ENCODE results near the gene TBC1D22B. TPM values are rescaled to one million over a fixed set of nuclear protein-coding genes. Genes with fewer than 3 reads are reported as not detected.
"Not testable (repeated sequence)": the region's sequence is repeated elsewhere in the genome, so short reads cannot be mapped to it uniquely, and the experiment has no call there.

Gene TBC1D22B
- polyA plus RNA-seq, 1 donor = 15.2 TPM

DNA sequence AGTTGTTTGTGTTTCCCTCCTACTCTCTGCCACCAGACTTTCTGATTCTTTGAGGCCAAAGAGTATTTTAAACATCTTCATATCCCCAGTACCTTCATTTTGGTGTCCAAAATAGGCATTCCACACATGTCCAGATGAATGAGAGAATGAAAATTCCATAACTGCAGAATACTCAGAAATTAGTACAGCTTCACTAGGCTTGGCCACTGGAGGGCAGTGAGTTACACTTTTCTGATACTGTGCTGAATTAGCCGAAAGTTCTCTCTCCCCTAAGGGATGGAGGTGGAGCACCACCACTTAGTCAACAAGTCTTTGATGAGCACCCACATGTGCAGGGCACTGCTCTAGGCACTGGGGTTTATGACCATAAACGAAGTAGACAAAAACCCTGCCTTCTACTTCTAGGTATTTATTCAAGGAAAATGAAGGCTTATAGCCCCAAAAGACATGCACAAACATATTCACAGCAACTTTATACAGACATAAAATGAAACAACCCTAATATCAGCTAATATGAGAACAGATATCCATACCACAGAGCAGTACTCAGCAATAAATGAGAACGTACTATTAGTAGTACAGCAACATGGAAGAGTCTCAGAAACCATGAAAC lies 46.4 kb downstream of the TBC1D22B start:
- no peak for DNase-seq

DNA sequence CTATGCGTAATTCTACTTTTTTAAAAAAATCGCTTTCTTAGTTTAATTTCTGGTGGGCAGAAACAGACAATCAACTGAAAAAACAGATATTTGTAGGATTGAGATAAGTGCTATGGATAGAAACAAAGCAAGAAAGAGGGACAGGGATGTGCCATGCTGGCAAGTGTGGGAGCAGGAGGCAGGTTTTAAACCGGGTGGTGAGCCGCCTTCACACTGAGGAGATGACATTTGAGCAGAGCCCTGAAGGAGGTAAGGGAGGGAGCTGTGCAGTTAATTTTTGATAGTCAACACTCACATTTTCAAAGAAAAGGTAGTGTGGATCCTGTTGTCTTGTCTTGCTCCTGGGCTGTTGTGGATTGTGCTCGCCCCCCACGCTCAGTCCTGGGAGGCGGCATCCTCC lies 47.2 kb downstream of the TBC1D22B start:
- no peak for DNase-seq

DNA sequence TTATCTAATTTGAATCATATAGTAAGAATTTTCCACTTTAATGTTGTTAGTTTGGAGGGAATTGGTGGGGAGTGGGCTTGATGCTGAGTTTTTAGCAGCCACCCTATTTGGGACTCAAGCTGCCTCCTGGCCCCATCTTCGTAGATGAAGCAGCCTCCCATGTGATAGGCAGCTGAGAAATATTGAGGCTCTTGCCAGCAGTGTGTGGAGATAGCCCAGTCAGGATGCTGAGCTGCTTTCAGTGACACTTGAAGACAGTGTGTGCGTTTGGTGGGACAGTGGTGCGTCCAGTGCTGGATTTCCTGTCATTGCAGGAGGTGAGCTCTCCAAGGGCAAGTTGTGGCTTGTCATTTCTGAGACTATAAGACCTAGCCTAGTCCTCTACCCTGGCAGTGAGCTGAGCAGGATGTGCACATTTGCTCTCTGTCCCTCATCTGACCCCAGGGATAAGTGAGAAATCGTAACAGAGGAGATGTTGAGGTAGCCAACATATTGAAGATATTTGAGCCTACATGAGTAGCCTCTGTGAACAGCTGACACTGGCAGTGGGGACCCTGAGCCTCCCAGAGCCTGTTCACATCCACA lies 48.4 kb downstream of the TBC1D22B start:
- DNase-seq = no peak

DNA sequence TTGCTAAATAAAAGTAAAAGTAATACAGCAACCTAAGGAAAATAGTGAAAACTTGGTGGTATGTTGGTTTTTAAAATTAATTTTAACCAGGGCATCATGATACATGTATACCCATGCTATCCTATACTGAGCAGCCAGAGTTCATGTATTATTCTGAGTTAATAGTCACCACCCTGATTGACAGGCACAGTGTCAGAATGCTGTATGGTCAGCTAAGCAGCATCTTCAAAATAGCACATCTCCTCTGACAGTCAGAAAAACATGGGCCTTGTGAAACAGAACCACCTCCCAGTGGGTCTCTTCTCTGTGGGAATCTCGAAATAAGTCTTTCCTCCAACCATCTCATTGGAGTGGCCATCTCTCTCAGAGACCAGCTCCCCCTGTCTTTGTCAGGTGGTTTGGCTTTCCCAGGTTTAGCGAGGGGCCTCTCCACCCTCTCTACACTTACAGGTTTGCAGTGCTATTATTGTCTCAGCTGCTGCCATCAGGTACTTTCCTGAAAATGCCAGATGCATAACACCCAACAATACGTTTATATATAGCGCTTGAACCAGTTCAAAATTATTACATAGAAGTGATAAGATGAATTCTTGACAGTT lies 49.2 kb downstream of the TBC1D22B start:
- no peak for DNase-seq

DNA sequence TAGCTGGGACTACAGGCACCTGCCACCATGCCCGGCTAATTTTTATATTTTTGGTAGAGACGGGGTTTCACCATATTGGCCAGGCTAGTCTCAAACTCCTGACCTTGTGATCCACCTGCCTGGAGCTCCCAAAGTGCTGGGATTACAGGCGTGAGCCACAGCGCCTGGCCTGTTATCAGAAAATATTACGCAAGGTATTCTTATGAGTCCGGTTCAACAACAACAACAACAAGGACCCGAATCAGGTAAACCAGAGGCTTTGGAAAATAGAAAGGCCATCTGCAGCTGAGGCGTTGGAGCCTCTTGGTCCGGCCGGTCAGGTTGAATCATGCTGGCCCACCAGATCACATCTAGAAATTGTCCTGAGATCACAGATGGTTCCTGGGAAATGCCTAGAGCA lies 49.9 kb downstream of the TBC1D22B start:
- DNase-seq = not testable (repeated sequence)

DNA sequence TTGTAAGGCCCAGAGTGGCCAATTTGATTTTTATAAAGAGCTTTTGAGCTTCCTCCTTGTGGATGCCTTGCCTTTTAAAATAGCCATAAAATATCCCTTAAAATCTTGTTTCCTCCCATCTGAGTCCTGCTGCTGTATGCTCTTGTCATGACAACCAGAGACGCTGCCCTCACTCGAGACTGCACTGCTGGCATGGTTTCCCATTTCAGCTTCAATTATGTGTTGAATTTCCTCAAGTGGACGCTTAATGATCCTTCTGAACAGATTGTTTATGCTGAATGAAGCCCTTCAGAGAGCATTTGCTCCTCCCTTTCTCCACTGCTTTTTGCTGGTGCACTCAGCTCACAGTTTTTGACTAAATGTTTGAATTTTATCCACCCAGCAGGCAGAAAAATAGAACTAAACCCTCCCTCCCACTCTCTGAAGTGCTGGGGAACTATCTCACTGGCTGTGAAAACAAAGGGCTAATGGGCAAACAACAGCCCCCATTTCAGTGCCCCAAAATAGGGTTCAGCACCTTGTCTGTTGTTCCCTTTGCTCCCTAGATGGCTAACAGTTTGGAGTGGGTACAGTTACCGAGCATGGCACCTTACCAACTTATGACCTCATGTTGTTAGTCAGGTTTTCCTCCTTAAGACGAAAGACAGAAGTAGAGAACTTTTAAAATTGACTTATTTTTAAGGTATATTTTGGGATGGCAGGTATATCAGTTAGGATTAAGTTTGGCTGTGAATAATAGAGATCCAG lies 50.7 kb downstream of the TBC1D22B start:
- DNase-seq = peak; percentile 29

DNA sequence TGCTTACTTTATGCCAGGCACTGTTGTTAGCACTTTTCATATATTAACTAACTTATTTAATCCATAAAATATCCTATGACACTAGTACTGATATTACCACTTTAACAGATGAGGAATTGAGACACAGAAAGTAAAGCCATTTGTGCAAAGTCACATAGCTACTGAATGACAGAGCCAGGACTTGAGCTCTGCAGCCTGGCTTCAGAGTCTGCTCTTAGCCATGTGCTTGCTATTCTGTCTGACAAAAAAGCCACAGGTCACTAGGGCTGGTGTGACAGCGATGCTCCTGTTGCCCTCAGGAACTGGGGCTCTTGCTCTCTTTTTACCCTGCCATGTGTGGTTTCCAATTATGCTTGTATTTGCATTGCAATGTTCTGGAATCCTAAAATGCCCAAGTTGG lies 51.5 kb downstream of the TBC1D22B start:
- no peak for DNase-seq

DNA sequence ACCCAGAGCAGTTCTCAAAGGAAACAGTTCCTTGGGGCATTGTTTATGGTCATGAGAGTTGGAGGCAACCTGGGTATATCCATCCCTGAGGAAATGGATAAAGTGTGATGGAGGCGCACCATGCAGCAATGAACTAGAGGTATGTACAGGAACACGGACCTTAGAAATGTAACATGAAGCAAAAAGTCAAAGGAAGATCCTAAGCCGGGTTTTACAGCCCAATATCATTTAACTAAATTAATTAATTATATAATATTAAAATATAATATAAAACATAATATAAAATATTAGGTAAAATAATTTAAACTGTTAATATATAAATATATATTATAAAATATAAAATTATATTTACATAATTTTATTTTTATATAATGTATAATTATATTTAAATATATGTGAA lies 52.1 kb downstream of the TBC1D22B start:
- DNase-seq = no peak

DNA sequence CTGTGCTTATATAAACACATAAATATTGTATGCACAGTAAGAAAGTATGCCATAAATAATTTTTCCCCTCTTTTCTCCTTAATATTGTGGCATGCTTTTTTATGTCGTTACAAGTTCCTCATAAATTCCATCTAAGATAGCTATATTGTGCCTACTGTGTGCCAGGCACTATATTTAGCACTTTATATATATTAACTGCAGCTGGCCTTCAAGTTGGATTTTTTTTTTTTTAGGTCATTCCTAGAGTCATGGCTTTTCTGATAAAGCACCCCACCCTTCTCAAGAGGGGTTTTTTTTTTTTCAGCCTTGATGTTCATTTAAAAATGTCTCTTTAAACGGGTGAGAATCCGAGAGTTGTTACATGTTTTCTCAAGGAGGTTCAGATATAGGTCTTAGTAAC lies 53.4 kb downstream of the TBC1D22B start:
- DNase-seq = no peak

DNA sequence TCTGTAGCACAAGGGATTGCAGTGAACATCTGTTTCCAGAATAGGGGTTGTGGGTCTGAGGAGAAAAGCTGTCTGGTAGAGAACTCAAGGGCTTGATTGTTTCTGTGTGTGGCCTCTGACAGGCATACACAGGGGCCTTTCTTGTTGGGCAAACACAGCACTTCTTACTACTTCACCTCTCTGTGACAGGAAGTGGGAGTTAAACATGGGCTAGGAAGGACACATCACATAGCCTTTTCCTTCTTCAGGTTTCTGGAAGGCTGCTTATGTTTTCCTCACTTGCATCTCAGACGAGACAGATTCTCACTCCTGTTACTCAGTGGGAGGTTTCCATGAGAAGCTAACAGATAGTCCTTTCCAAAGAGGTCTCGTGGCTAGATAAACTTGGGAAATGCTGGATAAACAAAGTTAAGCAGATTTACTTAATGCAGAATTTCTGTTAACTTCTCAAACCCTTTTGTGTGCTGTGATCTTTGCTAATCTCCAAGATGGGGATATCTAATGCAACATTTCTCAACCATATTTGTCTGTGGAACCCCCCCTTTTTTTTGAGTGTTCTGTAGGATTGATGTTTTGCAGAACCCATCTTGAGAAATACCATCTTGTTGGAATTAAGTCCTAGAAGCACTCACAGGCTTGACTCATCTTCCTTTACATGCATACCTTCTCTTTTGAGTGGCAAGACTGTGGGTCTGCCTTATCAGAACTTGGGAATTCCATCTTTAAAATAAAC lies 54.3 kb downstream of the TBC1D22B start:
- no peak for DNase-seq

DNA sequence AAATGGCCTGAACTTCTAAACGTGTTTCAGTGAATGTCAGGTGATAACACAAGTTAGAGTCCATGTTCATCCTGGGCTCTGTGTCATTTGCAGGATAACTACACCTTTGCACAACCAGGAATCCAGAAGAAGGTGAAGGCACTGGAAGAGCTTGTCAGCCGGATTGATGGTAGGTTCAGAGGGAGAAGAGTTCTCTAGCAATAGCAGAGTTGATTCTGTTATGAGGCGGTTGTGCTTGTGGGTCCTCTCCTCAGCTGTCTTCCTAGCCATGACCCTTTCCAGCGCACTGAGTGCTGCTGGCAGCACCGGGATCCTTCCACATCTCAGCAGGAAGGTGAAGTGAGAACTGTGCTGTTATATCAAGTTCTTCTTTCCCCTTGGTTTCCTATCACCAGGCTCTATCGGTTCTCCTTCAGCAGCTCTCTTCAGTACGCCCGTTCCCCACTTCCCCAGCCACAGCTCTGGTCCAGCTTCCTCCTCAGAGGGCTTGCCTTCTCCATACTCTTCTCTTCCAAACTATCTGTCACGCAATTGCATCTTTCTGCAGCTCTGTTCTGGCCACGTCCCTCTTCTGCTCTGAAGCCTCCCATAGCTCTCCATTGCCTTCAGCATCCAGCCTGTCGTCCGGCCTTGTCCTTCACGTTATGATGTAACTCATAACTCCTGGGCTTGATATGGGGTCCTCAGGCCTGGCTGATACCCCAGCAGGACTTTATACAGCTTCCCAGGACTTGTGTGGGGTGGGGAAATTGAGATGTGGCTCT lies 56.3 kb downstream of the TBC1D22B start:
- no peak for DNase-seq

DNA sequence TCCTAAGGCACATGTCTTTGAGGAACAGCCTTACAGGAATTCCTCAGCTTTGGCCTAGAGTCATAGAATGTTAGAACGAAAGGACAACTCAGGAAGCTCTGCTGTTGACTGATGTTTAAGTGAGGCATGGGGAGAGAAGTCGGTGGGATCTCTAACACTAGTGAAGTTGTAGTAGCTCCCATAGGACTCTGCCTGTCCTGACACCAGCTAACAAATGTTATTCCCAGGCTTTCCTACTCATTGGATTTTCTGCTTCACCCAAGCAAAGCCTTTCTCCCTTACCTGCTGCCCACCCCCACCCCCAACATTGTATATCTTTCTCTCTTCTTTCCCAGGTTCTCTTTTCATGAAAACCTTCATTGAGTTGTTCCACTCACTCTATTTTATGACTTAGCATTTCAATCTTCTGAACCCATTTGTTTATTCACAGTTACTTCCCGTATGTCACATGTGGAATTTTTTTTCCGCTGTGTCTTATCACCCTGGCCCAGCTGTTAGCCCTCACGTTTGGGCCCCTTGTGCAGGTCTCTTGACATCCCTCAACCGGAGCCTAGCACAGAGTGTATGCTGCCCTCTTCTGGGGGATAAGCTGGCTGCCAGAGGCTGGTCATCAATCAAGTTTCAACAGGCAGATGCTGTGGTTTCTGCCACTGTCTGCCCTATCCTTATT lies 57.0 kb downstream of the TBC1D22B start:
- DNase-seq = peak; percentile 46

DNA sequence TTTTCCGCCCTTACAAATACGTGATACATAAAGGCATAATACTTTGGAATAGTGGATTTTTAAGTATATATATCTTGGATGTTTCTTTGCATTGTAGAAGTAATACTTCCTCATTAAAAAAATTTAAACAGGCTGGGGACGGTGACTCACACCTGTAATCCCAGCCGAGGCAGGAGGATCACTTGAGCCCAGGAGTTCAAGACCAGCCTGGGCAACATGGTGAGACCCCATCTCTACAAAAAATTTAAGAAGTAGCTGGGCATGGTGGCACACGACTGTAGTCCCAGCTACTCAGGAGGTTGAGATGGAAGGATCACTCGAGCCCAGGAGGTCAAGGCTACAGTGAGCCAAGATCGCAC lies 57.6 kb downstream of the TBC1D22B start:
- no peak for DNase-seq

DNA sequence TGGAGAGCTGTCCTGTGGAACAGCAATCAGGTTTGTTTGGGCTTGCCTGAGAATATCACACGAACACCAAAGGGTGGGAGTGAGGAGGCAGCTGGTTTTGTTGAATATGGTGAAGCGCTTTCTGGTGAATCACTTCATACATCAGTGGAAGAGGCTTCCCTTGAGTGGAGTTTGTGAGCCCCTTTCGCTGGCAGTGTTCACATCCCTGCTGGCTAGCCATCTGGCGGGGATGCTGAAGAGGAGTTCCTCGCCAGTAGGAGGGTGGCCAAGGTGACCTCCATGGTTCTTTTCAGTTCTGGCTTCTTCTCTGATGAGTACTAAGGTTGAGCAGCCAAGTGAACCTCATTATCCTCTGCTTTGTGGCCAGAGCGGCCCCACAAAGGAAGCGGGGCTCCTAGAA lies 58.5 kb downstream of the TBC1D22B start:
- DNase-seq = no peak

DNA sequence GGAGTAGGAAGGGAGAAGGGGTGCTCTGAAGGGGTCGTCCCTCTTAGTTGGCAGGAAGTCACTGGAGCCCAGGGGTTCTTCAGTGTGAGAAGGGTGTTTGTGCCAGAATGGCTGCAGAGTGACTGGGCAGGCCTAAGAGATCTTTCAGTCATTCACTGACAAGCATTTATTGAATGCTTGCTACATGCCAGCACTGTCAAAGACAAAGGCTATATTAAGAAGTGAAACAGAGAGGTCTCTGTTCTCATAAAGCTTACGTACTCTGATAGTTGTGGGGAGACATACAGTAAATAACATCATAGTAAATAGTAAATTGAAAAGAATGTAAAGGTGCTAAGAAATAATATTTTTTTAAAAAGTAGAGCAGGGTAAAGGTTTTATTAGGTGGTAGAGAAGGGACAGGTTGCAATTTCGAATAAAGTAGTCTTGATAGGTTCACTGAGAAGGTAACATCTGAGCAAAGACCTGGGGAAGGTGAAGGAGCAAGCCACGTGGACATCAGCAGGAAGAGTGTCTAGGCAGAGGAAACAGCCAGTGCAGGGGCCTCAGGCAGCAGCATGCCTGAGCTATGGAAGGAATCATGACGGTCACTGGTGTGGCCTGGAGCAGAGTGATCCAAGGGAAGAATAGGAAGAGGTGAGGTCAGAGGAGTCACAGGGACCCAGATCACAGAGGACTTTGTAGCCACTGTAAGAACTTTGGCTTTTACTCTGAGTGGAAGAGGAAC lies 59.9 kb downstream of the TBC1D22B start:
- no peak for DNase-seq

DNA sequence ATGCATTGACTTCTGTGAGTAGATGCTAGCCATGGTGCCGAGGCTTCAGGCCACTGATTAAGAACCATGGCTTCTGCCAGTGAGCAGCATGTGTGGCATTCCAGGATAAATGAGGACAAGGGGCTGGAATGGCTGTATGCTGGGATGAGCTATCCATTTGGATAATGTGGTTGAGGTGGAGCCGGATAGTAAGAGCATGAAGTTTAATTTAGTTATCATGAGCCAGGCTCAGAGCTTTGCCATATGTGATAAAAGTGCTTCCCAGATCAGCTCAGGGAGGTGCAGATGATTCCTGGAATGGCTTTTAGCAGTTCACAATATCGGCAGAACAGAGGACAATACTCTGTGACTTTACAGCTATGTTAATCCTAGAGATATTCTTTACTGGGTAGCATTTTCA lies 61.6 kb downstream of the TBC1D22B start:
- DNase-seq = no peak

DNA sequence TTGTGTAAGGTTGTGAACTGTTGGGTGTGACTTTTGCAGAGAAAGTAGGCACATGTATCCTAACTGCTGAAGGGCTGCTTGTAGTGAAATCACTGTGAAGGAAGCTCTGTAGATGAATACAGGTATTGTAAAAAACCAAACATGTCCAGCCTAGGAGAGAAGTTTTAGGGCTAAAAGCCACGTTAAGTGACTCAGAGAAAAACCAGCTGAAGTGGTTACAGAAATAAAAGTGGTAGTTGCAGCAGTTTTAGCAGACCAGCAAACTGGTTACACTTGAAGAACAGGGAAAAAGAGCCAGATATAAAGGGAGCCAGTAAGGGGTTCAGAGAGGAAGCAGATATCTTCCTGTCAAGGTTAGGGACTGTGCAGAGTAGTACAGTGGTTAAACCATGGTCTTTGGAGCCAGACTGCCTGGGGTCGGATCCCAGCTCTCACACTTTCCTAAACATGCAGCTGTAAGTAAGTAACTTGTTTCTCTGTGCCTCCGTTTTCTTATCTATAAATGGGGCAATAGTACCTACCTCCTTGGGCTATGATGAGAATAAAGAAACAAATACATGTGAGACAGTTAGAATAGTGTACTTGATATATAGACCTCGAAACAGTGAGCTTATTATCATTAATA lies 62.4 kb downstream of the TBC1D22B start:
- no peak for DNase-seq

DNA sequence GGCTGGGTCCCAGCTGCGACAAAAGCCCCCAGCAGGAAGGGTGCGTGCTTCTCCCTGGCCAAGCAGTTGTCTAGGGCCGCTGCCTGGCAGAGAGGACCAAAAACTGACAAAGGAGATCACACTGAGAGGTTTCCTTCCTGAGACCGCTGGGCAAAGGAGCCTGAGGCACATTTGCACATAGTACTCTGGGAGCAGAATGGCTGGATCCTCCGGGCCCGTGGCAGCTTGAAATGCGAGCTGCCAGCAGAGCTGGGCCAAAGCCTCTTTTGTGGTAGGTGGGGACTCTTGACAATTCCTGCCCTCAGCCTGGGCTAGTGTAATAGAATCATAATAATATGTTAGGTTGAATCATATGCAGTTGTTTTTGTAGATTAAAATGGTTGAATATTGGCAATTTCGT lies 63.1 kb downstream of the TBC1D22B start:
- DNase-seq = no peak

DNA sequence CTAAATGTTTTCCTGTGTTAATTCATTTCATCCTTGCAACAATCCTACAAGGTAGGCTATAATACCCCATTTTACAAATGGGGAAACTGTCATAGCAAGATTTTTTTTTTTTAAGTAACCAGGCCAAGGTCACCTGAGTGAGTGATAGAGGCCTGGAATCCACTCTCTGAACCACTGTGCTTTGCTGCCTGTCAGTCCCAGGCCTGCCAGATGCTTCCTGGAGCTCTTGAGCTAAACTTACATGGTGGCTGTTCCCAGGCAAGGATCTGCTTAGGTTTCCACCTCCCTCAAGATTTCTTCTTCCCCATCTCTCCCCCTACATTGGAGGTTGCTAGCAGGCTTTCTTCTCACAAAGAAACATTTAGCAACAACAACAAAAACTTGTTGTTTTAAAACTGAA lies 63.5 kb downstream of the TBC1D22B start:
- DNase-seq = no peak
